ENCODE data around the gene IKBIP. TPM values are rescaled to one million over a fixed set of nuclear protein-coding genes. Genes with fewer than 3 reads are reported as not detected.

The IKBIP gene
- total RNA-seq, 4 donors from 2014 or later: 2.9 to 10.5 (median 6.3) TPM

DNA sequence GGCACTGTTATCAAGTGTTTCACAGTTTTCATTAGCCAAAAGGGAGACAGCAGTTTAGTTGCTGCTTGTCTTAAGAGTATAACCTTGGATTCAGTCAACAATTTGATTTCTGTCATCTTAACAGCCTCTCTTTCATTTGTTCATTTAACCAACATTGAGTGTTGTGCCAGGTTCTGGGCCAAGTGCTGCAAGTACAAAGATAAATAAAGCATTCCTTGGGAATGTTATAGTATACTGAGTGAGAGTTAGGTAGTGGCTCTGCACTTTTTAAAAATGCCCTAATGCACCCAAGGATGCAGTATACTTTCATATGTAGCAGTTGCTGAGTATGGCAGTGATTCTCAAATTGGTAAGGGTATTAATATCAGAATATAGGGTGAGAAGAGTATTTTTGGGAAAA lies 15.9 kb upstream of the IKBIP start:
- Histone ChIP-seq H3K27ac (no peak overlapping the region), H3K36me3 (peaks cover 0 to 98% (median 6%) of the 10 kb centered on the region in 3 donors), H3K4me1 (no peaks in the 10 kb centered on the region), H3K9me3 (no peaks in the 10 kb centered on the region), H3K4me3 (no peak overlapping the region), H3K27me3 (no peaks in the 10 kb centered on the region)
- no peak for TF ChIP-seq POLR2A (IDR thresholded peaks at IDR 0.05)
- TF ChIP-seq, protein P1, sequence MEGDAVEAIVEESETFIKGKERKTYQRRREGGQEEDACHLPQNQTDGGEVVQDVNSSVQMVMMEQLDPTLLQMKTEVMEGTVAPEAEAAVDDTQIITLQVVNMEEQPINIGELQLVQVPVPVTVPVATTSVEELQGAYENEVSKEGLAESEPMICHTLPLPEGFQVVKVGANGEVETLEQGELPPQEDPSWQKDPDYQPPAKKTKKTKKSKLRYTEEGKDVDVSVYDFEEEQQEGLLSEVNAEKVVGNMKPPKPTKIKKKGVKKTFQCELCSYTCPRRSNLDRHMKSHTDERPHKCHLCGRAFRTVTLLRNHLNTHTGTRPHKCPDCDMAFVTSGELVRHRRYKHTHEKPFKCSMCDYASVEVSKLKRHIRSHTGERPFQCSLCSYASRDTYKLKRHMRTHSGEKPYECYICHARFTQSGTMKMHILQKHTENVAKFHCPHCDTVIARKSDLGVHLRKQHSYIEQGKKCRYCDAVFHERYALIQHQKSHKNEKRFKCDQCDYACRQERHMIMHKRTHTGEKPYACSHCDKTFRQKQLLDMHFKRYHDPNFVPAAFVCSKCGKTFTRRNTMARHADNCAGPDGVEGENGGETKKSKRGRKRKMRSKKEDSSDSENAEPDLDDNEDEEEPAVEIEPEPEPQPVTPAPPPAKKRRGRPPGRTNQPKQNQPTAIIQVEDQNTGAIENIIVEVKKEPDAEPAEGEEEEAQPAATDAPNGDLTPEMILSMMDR (IDR thresholded peaks at IDR 0.05): no peak
- intact Hi-C loops (cut with DNase I): no loop called here
- no peak for DNase-seq

DNA sequence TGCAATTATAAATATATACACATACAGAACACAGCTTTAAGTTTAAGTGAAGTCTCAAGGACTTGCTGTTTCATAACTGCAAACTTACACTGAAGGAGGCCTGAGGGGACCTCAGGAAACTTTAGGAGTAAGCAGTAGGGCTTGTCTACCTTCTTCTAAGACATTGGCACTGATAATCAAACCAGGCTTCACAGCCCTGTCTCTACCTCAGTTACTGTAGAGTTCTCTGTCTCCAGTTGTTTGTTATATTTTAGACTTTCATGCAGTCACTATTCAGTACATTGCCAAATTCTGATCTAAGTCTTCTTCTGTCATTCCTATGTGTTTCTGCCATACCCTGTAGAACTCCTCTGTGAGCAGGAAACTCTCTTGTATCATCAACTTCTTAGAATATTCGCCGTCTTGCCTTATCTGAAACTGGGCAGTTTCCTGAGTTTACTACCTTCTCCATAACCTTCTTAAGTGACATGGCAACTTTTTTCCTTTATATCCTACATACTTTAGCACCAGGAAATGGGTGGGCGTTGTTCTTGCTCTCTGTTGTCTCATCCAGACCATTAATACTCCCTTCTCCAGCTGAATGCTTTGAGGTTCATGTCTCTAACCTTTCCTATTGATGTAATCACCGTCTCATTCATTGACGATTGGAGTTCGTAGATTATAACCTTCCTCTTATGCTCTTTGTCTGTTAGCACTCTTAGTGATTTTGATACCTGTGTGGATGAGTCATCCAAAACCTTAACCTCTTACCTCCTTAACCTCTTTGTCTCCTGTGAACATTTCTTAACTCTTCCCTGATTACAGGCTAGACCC lies 11.9 kb upstream of the IKBIP start:
- 61 to 62% methylated on average over 6 of the region's 6 CpGs for WGBS, 2 donors
- Histone ChIP-seq H3K27ac (no peak overlapping the region), H3K9me3 (no peaks in the 10 kb centered on the region), H3K4me3 (no peak overlapping the region), H3K36me3 (peaks cover 0 to 70% (median 5%) of the 10 kb centered on the region in 3 donors), H3K27me3 (no peaks in the 10 kb centered on the region), H3K4me1 (no peaks in the 10 kb centered on the region)
- intact Hi-C loops (cut with DNase I): no loop called here
- TF ChIP-seq, protein P1 (IDR thresholded peaks at IDR 0.05): no peak
- no peak for TF ChIP-seq POLR2A (IDR thresholded peaks at IDR 0.05)
- no peak for DNase-seq

DNA sequence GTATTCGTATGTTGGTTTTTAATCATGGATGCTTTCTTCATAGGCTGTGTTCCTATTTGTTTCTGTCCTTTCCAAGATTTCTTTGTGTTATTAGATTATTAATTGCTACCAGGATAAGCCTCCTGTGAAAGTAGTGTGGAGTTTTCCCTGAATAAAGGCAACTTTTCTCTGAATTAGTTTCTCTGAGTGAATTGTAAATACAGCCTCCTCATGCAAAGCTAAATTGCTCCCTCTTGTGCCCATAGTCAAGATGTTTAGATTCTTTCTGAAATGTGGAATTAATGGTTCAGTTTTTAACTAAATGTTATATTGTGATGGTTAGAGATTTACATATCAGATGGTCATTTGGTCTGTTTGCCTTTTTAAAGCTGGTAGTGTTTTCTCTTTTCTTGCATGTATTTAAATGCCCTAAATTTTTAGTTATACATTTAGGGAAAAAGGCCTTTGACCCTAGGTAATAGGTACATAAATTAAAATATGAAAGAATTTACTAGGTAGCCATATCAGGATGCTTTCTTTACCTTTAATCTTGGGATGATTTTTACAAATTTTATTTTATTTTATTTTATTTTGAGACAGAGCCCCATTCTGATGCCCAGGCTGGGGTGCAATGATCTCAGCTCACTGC lies 9.4 kb upstream of the IKBIP start:
- intact Hi-C loops (cut with DNase I): no loop called here
- Histone ChIP-seq H3K9me3 (no peaks in the 10 kb centered on the region), H3K4me1 (no peaks in the 10 kb centered on the region), H3K4me3 (no peak overlapping the region), H3K27me3 (no peaks in the 10 kb centered on the region), H3K36me3 (peaks cover 0 to 70% (median 3%) of the 10 kb centered on the region in 3 donors), H3K27ac (no peak overlapping the region)
- 94 to 95% methylated on average over 1 of the region's 1 CpG for whole genome bisulfite sequencing, 2 donors
- no peak for DNase-seq
- TF ChIP-seq POLR2A (IDR thresholded peaks at IDR 0.05): no peak
- TF ChIP-seq, protein P1 (IDR thresholded peaks at IDR 0.05): peak in 5 of 6 experiments; percentile 48 to 70 (median 51)

DNA sequence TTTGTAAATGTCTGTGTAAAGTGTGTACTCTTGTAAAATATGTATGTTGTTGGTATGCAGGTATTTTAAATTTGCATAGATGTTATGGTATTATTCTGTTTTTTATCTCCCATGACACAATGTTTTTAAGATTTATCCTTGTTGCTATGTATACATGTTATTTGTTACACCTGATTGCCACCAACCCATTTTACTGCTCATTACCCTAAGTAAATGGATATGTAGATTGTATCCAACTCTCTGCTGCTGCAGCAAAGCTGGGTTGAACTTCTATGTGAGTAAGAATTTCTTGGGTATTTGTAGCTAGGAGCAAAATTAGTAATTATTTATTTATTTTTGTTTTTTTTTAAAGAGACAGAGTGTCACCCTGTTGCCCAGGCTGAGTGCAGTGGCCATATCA lies 6.7 kb upstream of the IKBIP start:
- no peaks in the 10 kb centered on the region for H3K9me3 ChIP-seq
- H3K27ac ChIP-seq: no peak overlapping the region
- H3K36me3 ChIP-seq: peaks cover 0 to 54% (median 3%) of the 10 kb centered on the region in 3 donors
- TF ChIP-seq POLR2A (IDR thresholded peaks at IDR 0.05): no peak
- TF ChIP-seq, protein P1 (IDR thresholded peaks at IDR 0.05): no peak
- H3K4me1 ChIP-seq: peaks cover 3 to 13% (median 6%) of the 10 kb centered on the region in 3 donors
- no peak for DNase-seq
- intact Hi-C loops (cut with DNase I): no loop called here
- H3K4me3 ChIP-seq: no peak overlapping the region
- H3K27me3 ChIP-seq: no peaks in the 10 kb centered on the region
